Progenitor cell of endocrine pancreas (in vitro differentiated cells): Measurements from ENCODE around the gene CHCHD3. TPM values are rescaled to one million over a fixed set of nuclear protein-coding genes. Genes with fewer than 3 reads are reported as not detected.

ENCODE experiments used
- DNase-seq: peaks from one replicate; pipeline ENCODE4 v3.0.0; 2021; ENCODE audit warnings: low spot score; ENCODE audit not compliant: unreplicated experiment
- H3K27ac Mint-ChIP-seq: 2 replicates; pipeline ENCODE4 v1.8.0; 2021; ENCODE audit warnings: mild to moderate bottlenecking, moderate library complexity, mixed read lengths
- H3K27me3 Mint-ChIP-seq: 2 replicates; pipeline ENCODE4 v1.8.0; 2021; ENCODE audit warnings: mixed read lengths
- H3K36me3 Mint-ChIP-seq: 2 replicates; pipeline ENCODE4 v1.8.0; 2022; ENCODE audit warnings: mixed read lengths; ENCODE audit not compliant: insufficient read depth
- H3K4me1 Mint-ChIP-seq: 2 replicates; pipeline ENCODE4 v1.8.0; 2021; ENCODE audit warnings: low read depth, mixed read lengths
- H3K4me3 Mint-ChIP-seq: 2 replicates; pipeline ENCODE4 v1.8.0; 2021; ENCODE audit warnings: low read depth, mild to moderate bottlenecking, moderate library complexity, mixed read lengths
- H3K9me3 Mint-ChIP-seq: 2 replicates; pipeline ENCODE4 v1.8.0; 2021; ENCODE audit warnings: low read depth, mixed read lengths
- CTCF ChIP-seq: fragments of 200-600 bp; sonication (generic); IDR thresholded peaks from one replicate; pipeline ENCODE4 v1.5.0; 2021; ENCODE audit warnings: antibody characterized with exemption, mild to moderate bottlenecking; ENCODE audit not compliant: unreplicated experiment
- total RNA-seq: library from RNA; stranded (reverse); gene quantifications from 2 replicates; pipeline ENCODE4 v1.2.1, GENCODE V29; 2021

The CHCHD3 gene
- total RNA-seq, 1 donor from 2014 or later = 67.3 TPM

- no peak overlapping the region for H3K27ac Mint-ChIP-seq
- H3K27me3 Mint-ChIP-seq = no peaks in the 10 kb centered on the region
- no peaks in the 10 kb centered on the region for H3K9me3 Mint-ChIP-seq
- no peaks in the 10 kb centered on the region for H3K4me1 Mint-ChIP-seq
- DNase-seq = no peak
- peaks cover 14% of the 10 kb centered on the region for H3K36me3 Mint-ChIP-seq
- no peak for TF ChIP-seq CTCF
- H3K4me3 Mint-ChIP-seq = no peak overlapping the region
Measured at GRCh38 chr7:132784406-132784805, 297.5 kb downstream of the CHCHD3 start.

- Mint-ChIP-seq H3K4me3 (no peak overlapping the region), H3K4me1 (no peaks in the 10 kb centered on the region), H3K27me3 (no peaks in the 10 kb centered on the region), H3K27ac (no peak overlapping the region), H3K9me3 (no peaks in the 10 kb centered on the region), H3K36me3 (peaks cover 14% of the 10 kb centered on the region)
- no peak for DNase-seq
- no peak for TF ChIP-seq CTCF
Measured at GRCh38 chr7:132783824-132784223, 298.1 kb downstream of the CHCHD3 start.

- H3K4me1 Mint-ChIP-seq = no peaks in the 10 kb centered on the region
- DNase-seq = no peak
- H3K9me3 Mint-ChIP-seq = no peaks in the 10 kb centered on the region
- TF ChIP-seq CTCF = no peak
- H3K36me3 Mint-ChIP-seq = peaks cover 14% of the 10 kb centered on the region
- no peak overlapping the region for H3K4me3 Mint-ChIP-seq
- no peak overlapping the region for H3K27ac Mint-ChIP-seq
- H3K27me3 Mint-ChIP-seq = no peaks in the 10 kb centered on the region
Measured at GRCh38 chr7:132782777-132783640, 298.9 kb downstream of the CHCHD3 start.

GRCh38 chr7:132780822-132781221, 301.1 kb downstream of the CHCHD3 start:
- Mint-ChIP-seq H3K4me1 (no peaks in the 10 kb centered on the region), H3K4me3 (no peak overlapping the region), H3K27ac (no peak overlapping the region), H3K9me3 (no peaks in the 10 kb centered on the region), H3K36me3 (peaks cover 13% of the 10 kb centered on the region), H3K27me3 (no peaks in the 10 kb centered on the region)
- no peak for TF ChIP-seq CTCF
- no peak for DNase-seq

- no peak overlapping the region for H3K4me3 Mint-ChIP-seq
- H3K9me3 Mint-ChIP-seq = no peaks in the 10 kb centered on the region
- no peaks in the 10 kb centered on the region for H3K27me3 Mint-ChIP-seq
- H3K36me3 Mint-ChIP-seq = peaks cover 2% of the 10 kb centered on the region
- DNase-seq = no peak
- no peak overlapping the region for H3K27ac Mint-ChIP-seq
- TF ChIP-seq CTCF = no peak
- H3K4me1 Mint-ChIP-seq = no peaks in the 10 kb centered on the region
Measured at GRCh38 chr7:132779164-132779563, 302.7 kb downstream of the CHCHD3 start.
